Prostate gland (tissue), 2 donors: Measurements from ENCODE around the gene RNGTT.

ENCODE experiments used
- CTCF ChIP-seq, 4 experiments: fragments of 200-600 bp in 2 of 4; fragments of 450-650 bp in 2 of 4; sonication (generic) in 2 of 4; IDR thresholded peaks; 1 replicate in 3 of 4; 2 replicates in 1 of 4; pipeline ENCODE4 v1.5.1; 2016 to 2019; ENCODE audit warnings: antibody characterized with exemption in 4 of 4, mild to moderate bottlenecking in 2 of 4, moderate library complexity in 2 of 4
- POLR2A ChIP-seq: fragments of 450-650 bp; IDR thresholded peaks from one replicate; pipeline ENCODE4 v1.6.1; 2016; ENCODE audit warnings: antibody characterized with exemption, mild to moderate bottlenecking
- POLR2AphosphoS5 ChIP-seq: sonication (generic); formaldehyde crosslinking; IDR thresholded peaks from one replicate; pipeline ENCODE4 v1.6.1; 2017; ENCODE audit warnings: antibody characterized with exemption

- no peak for TF ChIP-seq CTCF (IDR thresholded peaks at IDR 0.05)
- TF ChIP-seq POLR2A, result no peak
- no peak for TF ChIP-seq POLR2AphosphoS5
Measured at GRCh38 chr6:88574651-88575050, 388.8 kb downstream of the RNGTT start.
